NK-92 (cell line): ENCODE results near the gene PCNT.

Source experiments
- DNase-seq: peaks from one replicate; lab custom pipeline; 2025; ENCODE audit not compliant: unreplicated experiment; lab: John Stamatoyannopoulos, UW

PCNT gene

DNA sequence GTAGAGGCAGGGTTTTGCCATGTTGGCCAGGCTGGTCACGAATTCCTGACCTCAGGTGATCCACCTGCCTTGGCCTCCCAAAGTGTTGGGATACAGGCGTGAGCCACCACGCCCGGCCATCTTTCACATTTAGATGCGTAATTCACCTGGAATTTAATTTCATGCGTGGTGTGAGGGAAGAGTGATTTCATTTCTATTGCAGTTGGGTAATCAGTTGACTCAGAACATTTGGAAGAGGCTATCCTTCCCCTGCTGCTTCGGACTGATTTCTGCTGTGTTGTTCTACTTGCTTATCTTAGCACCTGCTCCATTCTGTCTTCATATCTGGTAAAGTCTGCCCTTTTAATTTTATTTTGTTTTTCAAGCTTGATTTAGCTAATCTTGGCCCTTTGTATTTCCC, 153.8 kb downstream of the PCNT start:
- DNase-seq, result no peak

- DNase-seq, result no peak
Observed at GRCh38 chr21:46478910-46479309, 155.0 kb downstream of the PCNT start.

GRCh38 chr21:46480466-46480865, 156.5 kb downstream of the PCNT start:
- no peak for DNase-seq

GRCh38 chr21:46482225-46482845, 158.4 kb downstream of the PCNT start:
- no peak for DNase-seq

- DNase-seq, result no peak
Observed at GRCh38 chr21:46482846-46483231, 158.9 kb downstream of the PCNT start.

DNA sequence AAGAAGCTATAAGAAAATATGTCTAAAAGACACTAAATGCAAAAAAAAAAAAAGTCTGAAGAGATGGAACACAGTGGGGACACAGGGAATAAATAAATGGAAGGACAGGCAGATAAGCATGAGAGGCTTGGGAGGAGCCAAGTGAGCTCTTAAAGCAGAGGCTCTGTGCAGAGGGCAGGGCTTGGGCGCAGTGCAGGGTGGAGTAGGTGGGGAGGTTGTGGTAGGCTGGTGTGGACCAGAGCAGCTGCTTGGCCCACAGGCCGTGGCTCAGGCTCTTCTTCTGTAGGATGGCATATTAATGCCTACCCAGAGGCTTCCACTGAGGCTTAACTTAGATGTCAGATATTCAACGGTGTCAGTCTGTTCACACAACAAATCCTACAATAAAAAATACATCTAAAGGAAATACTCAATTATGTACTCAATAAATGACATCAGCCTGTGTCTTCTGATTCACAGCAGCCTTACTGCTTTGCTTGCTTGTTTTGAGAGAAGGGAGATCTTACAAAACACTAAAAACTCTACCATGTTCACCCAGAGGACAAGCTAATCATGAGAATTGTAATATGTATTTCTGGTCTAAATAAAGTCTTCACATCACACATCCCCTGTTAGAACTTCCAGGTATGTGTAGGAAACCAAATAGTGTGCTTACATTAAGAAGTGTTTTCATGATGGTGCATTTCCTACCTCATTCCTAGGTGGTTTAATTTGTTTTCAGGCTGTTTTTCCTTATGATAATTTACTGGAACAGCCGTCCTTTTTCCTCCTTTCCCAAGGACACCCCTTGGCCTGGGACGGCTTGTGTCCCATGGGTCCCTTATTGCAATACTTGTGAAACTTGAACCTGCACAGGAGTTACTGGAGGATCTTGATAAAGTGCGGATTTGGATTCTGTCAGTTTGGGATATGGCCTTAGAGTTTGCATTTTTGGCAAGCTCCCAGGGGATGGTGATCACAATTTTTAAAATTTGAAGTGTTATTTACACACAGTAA, 159.6 kb downstream of the PCNT start:
- no peak for DNase-seq

GRCh38 chr21:46486481-46487126, 162.6 kb downstream of the PCNT start:
- DNase-seq, result no peak

- no peak for DNase-seq
Observed at GRCh38 chr21:46489162-46489663, 165.3 kb downstream of the PCNT start.

DNA sequence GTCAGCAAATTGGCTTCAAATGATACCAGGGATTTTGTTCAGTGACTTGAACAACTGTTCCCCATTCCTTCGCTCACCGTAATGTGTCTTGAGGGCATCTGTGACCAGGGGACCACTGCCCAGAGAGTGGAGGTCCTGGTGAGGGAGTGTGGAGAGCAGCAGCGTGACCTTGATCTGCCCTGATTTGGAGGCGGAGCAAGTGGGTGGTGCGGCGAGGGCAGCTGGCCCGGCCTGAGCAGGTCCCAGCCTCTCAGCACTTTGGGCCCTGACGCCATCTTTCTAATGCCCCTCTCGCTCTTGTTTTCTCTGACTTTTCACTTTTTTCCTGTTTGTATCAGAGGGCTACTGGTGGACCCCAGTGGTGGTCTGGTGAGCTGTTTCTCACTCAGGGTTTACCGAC, 165.8 kb downstream of the PCNT start:
- DNase-seq, result no peak

DNA sequence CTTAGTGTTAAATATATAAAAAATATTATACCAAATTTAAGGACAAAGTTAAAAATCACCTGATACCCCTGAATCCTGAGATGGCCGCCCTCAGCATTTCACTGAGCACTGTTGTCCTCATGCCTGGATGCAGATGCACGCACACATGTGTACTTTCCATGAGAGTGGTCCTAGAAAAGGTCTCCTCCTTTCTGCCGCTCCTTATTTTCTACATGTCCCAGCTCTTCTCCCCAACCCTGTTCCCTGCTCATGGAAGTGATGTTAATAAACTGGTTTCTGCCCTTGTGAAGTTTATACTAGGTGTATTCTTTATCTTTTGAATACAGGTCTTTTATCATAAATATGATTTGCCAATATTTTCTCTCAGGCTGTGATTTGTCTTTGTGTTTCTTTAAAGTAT, 167.6 kb downstream of the PCNT start:
- no peak for DNase-seq

DNA sequence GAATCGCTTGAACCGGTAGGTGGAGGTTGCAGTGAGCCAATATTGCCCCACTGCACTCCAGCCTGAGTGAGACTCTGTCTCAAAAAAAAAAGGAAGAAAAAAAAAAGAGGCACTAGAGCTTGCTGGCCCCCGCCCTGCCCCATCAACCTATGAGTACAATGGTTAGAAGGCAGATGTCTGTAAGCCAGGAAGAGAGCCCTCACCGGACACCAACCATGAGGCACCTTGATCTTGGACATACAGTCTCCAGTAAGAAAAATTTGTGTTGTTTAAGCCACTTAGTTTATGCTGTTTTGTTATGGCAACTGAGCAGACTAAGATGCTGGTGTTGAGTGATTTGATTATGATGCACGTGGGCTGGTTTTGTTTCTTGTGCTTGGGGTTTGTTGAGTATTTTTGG, 168.9 kb downstream of the PCNT start:
- DNase-seq, result no peak

DNA sequence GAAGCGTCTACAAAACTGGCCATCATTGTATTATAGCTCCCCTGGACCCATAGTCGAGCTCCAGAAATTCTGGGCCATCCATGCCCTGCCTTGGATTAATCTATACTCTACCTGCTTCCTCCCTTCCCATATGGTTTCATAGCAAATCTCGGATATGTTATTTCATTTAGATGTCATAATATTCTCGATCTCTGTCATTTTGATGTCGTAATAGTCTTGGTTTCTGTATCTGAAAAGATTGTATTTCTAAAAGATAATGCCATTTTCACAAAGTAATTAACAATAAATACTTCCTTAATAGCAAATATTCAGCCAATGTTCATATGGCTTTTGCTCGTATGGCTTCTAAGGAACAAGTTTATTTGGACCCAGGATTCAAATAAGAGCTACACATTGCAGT, 169.9 kb downstream of the PCNT start:
- DNase-seq, result no peak
